ENCODE measurements around the gene RDH8.

RDH8 gene

GRCh38 chr19:10052602-10053360 lies 39.5 kb downstream of the RDH8 start:
- H3K4me1 ChIP-seq (ENCODE audit: control insufficient read depth in 5 of 5, insufficient read depth in 5 of 5, low read length in 5 of 5), result no peaks in the 10 kb centered on the region
- H3K27ac ChIP-seq (ENCODE audit: low read depth, low read length), result no peak overlapping the region
- no peaks in the 10 kb centered on the region for H3K36me3 ChIP-seq (ENCODE audit: control insufficient read depth in 5 of 5, insufficient read depth in 5 of 5, low read length in 5 of 5)
- H3K9me3 ChIP-seq (ENCODE audit: control insufficient read depth in 5 of 5, low read length in 5 of 5), result no peaks in the 10 kb centered on the region
- no peak overlapping the region for H3K9ac ChIP-seq (ENCODE audit: low read length in 5 of 5)
- no peak overlapping the region for H3K4me3 ChIP-seq (ENCODE audit: low read depth in 1 of 5, low read length in 5 of 5)
- H3K27me3 ChIP-seq (ENCODE audit: control insufficient read depth in 5 of 5, insufficient read depth in 4 of 5, low read length in 5 of 5), result peaks cover 0 to 8% (median 4%) of the 10 kb centered on the region in 5 donors

GRCh38 chr19:10061717-10062310 lies 48.5 kb downstream of the RDH8 start:
- no peak overlapping the region for H3K4me3 ChIP-seq (ENCODE audit: low read depth in 1 of 5, low read length in 5 of 5)
- H3K9me3 ChIP-seq (ENCODE audit: control insufficient read depth in 5 of 5, low read length in 5 of 5), result no peaks in the 10 kb centered on the region
- no peak overlapping the region for H3K9ac ChIP-seq (ENCODE audit: low read length in 5 of 5)
- H3K36me3 ChIP-seq (ENCODE audit: control insufficient read depth in 5 of 5, insufficient read depth in 5 of 5, low read length in 5 of 5), result no peaks in the 10 kb centered on the region
- no peak overlapping the region for H3K27ac ChIP-seq (ENCODE audit: low read depth, low read length)
- no peaks in the 10 kb centered on the region for H3K4me1 ChIP-seq (ENCODE audit: control insufficient read depth in 5 of 5, insufficient read depth in 5 of 5, low read length in 5 of 5)
- peaks cover 6 to 12% (median 7%) of the 10 kb centered on the region in 5 donors for H3K27me3 ChIP-seq (ENCODE audit: control insufficient read depth in 5 of 5, insufficient read depth in 4 of 5, low read length in 5 of 5)

- no peak overlapping the region for H3K4me3 ChIP-seq (ENCODE audit: low read depth in 1 of 5, low read length in 5 of 5)
- no peak overlapping the region for H3K27ac ChIP-seq (ENCODE audit: low read depth, low read length)
- no peaks in the 10 kb centered on the region for H3K4me1 ChIP-seq (ENCODE audit: control insufficient read depth in 5 of 5, insufficient read depth in 5 of 5, low read length in 5 of 5)
- H3K36me3 ChIP-seq (ENCODE audit: control insufficient read depth in 5 of 5, insufficient read depth in 5 of 5, low read length in 5 of 5), result no peaks in the 10 kb centered on the region
- H3K27me3 ChIP-seq (ENCODE audit: control insufficient read depth in 5 of 5, insufficient read depth in 4 of 5, low read length in 5 of 5), result peaks cover 0 to 27% (median 6%) of the 10 kb centered on the region in 5 donors
- peaks cover 0 to 3% (median 0%) of the 10 kb centered on the region in 5 donors for H3K9me3 ChIP-seq (ENCODE audit: control insufficient read depth in 5 of 5, low read length in 5 of 5)
- H3K9ac ChIP-seq (ENCODE audit: low read length in 5 of 5), result no peak overlapping the region
Measured at GRCh38 chr19:10068205-10068604, 54.9 kb downstream of the RDH8 start.

- Histone ChIP-seq H3K9me3 (ENCODE audit: control insufficient read depth in 5 of 5, low read length in 5 of 5) (peaks cover 0 to 11% (median 5%) of the 10 kb centered on the region in 5 donors), H3K4me3 (ENCODE audit: low read depth in 1 of 5, low read length in 5 of 5) (no peak overlapping the region), H3K36me3 (ENCODE audit: control insufficient read depth in 5 of 5, insufficient read depth in 5 of 5, low read length in 5 of 5) (no peaks in the 10 kb centered on the region), H3K9ac (ENCODE audit: low read length in 5 of 5) (no peak overlapping the region), H3K27ac (ENCODE audit: low read depth, low read length) (no peak overlapping the region), H3K4me1 (ENCODE audit: control insufficient read depth in 5 of 5, insufficient read depth in 5 of 5, low read length in 5 of 5) (no peaks in the 10 kb centered on the region), H3K27me3 (ENCODE audit: control insufficient read depth in 5 of 5, insufficient read depth in 4 of 5, low read length in 5 of 5) (peaks cover 0 to 24% (median 6%) of the 10 kb centered on the region in 5 donors)
Measured at GRCh38 chr19:10069046-10069445, 55.8 kb downstream of the RDH8 start.

DNA sequence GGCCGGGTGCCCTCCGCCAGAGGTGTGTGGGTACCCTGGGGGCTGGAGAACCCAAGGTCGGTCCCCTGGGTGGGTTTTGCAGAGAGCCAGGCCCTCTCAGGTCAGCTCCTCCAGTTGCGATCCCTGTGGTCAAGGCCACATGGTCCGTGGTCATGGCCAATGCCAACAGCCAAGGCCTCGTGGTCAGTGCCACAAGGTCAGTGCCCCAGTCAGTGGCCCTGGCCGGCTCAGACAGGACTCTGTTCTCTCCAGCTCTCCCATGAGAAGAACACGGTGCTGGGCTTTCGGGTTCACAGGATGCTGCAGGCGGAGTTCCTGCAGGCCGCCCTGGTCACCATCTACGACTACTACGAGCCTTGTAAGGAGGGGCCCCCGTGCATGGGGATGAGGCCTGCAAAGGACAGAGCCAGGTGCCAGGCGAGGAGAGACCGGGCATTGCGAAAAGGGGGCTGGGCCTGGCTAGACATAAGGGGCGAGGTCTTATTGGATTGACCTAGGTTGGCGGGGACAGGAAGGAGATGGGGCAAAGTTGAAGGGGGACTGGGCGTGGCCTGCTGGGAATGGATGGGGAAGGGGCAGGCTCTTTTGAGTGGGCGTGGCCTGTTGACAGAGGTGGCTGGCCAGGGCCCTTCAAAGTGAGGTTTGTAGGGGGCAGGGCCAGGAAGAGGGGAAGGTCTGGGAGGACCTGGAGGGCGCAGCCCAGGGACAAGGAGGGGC lies 57.6 kb downstream of the RDH8 start:
- H3K4me3 ChIP-seq (ENCODE audit: low read depth in 1 of 5, low read length in 5 of 5), result no peak overlapping the region
- peaks cover 0 to 15% (median 9%) of the 10 kb centered on the region in 5 donors for H3K9me3 ChIP-seq (ENCODE audit: control insufficient read depth in 5 of 5, low read length in 5 of 5)
- H3K27ac ChIP-seq (ENCODE audit: low read depth, low read length), result no peak overlapping the region
- H3K4me1 ChIP-seq (ENCODE audit: control insufficient read depth in 5 of 5, insufficient read depth in 5 of 5, low read length in 5 of 5), result no peaks in the 10 kb centered on the region
- no peak overlapping the region for H3K9ac ChIP-seq (ENCODE audit: low read length in 5 of 5)
- H3K36me3 ChIP-seq (ENCODE audit: control insufficient read depth in 5 of 5, insufficient read depth in 5 of 5, low read length in 5 of 5), result no peaks in the 10 kb centered on the region
- peaks cover 0 to 24% (median 2%) of the 10 kb centered on the region in 5 donors for H3K27me3 ChIP-seq (ENCODE audit: control insufficient read depth in 5 of 5, insufficient read depth in 4 of 5, low read length in 5 of 5)
